Activated CD4-positive, alpha-beta memory T cell treated with anti-CD3 and anti-CD28 coated beads for 36 hours (primary cell): Measurements from ENCODE around the gene PMVK. TPM values are rescaled to one million over a fixed set of nuclear protein-coding genes. Genes with fewer than 3 reads are reported as not detected.

ENCODE experiments used
- CTCF ChIA-PET: fragments of 350-600 bp; sonication (Branson Sonifier 250); formaldehyde crosslinking; loops from one replicate; lab custom pipeline; 2021; ENCODE audit warnings: antibody characterized with exemption, inconsistent platforms; lab: Charles Lee
- POLR2A ChIA-PET: fragments of 350-600 bp; sonication (Branson Sonifier 250); formaldehyde crosslinking; loops from one replicate; lab custom pipeline; 2021; ENCODE audit warnings: antibody characterized with exemption; lab: Charles Lee
- DNase-seq: peaks from one replicate; pipeline ENCODE4 v3.0.0-alpha.2; 2020
- H3K27ac Mint-ChIP-seq: one replicate; pipeline ENCODE4 v1.8.0; 2021; ENCODE audit warnings: mixed read lengths
- H3K27me3 Mint-ChIP-seq: one replicate; pipeline ENCODE4 v1.8.0; 2021; ENCODE audit warnings: mixed read lengths
- H3K36me3 Mint-ChIP-seq: one replicate; pipeline ENCODE4 v1.8.0; 2021; ENCODE audit warnings: mixed read lengths
- H3K4me1 Mint-ChIP-seq: one replicate; pipeline ENCODE4 v1.8.0; 2021; ENCODE audit warnings: low read depth, mixed read lengths
- H3K4me3 Mint-ChIP-seq: one replicate; pipeline ENCODE4 v1.8.0; 2021; ENCODE audit warnings: mild to moderate bottlenecking, mixed read lengths
- H3K9me3 Mint-ChIP-seq: one replicate; pipeline ENCODE4 v1.8.0; 2021; ENCODE audit warnings: mixed read lengths
- intact Hi-C: fragments of 100-400 bp; cut with micrococcal nuclease; formaldehyde crosslinking; loops from one replicate; pipeline ENCODE4 v1.15.1; 2023
- total RNA-seq, 2 experiments: library from RNA; stranded (reverse); gene quantifications; one replicate each; pipeline ENCODE4 v1.2.3, GENCODE V29; 2021

PMVK gene
- total RNA-seq, 2 experiments from 2014 or later: 51.2 to 54.0 TPM

GRCh38 chr1:154937988-154938386, 1.5 kb upstream of the PMVK start:
- peak overlapping the region; percentile 96 for H3K27ac Mint-ChIP-seq
- H3K9me3 Mint-ChIP-seq: no peaks in the 10 kb centered on the region
- peak overlapping the region; percentile 90 for H3K4me3 Mint-ChIP-seq
- DNase-seq: peak; percentile 30
- peaks cover 5% of the 10 kb centered on the region for H3K36me3 Mint-ChIP-seq
- H3K4me1 Mint-ChIP-seq: peaks cover 68% of the 10 kb centered on the region
- ChIA-PET POLR2A (interaction anchor here (0.9 to 3.1 kb wide), 4 partner anchors 14 to 147 kb away, joined by 3 to 20 read pairs (median 10); partner anchors contain the start of gene PBXIP1), CTCF (interaction anchor here (0.7 to 3.5 kb wide), 13 partner anchors 10 to 190 kb away, joined by 3 to 17 read pairs (median 4); partner anchors contain the start of genes ADAM15 and PYGO2)
- intact Hi-C loops: loop anchor here (1.0 to 5.0 kb wide), 8 partner anchors 17 to 379 kb away; partner anchors contain the start of genes ADAR, CKS1B, EFNA4 and ZBTB7B
- H3K27me3 Mint-ChIP-seq: no peaks in the 10 kb centered on the region

GRCh38 chr1:154937085-154937987, 817 bp upstream of the PMVK start:
- no peaks in the 10 kb centered on the region for H3K9me3 Mint-ChIP-seq
- H3K4me1 Mint-ChIP-seq: peaks cover 62% of the 10 kb centered on the region

GRCh38 chr1:154935749-154936554, 567 bp downstream of the PMVK start:
- intact Hi-C loops: loop anchor here (2.0 to 5.0 kb wide), 4 partner anchors 126 to 327 kb away; partner anchors contain the start of genes ADAR and EFNA4
- DNase-seq: peak; percentile 54
- peaks cover 9% of the 10 kb centered on the region for H3K36me3 Mint-ChIP-seq
- no peaks in the 10 kb centered on the region for H3K9me3 Mint-ChIP-seq
- H3K4me3 Mint-ChIP-seq: peak overlapping the region; percentile 90
- ChIA-PET POLR2A (interaction anchor here (0.5 to 3.1 kb wide), 20 partner anchors 10 to 594 kb away, joined by 3 to 20 read pairs (median 4); partner anchors contain the start of genes ADAM15, CKS1B, EFNA4 and FLAD1), CTCF (interaction anchor here (0.6 to 3.5 kb wide), 27 partner anchors 8 to 375 kb away, joined by 3 to 17 read pairs (median 5); partner anchors contain the start of genes ADAM15, EFNA4, FLAD1 and PBXIP1)
- H3K27me3 Mint-ChIP-seq: no peaks in the 10 kb centered on the region
- peak overlapping the region; percentile 96 for H3K27ac Mint-ChIP-seq
- peaks cover 48% of the 10 kb centered on the region for H3K4me1 Mint-ChIP-seq

More at GRCh38 chr1:154937085-154937987, 817 bp upstream of the PMVK start:
- intact Hi-C loops: loop anchor here (1.0 to 5.0 kb wide), 8 partner anchors 18 to 378 kb away; partner anchors contain the start of genes ADAR, CKS1B, EFNA4 and ZBTB7B
- DNase-seq: peak; percentile 93
- POLR2A ChIA-PET: interaction anchor here (0.7 to 3.1 kb wide), 13 partner anchors 15 to 331 kb away, joined by 3 to 20 read pairs (median 5); partner anchors contain the start of genes CKS1B, EFNA4, FLAD1 and PBXIP1
- CTCF ChIA-PET: interaction anchor here (0.7 to 3.5 kb wide), 34 partner anchors 8 to 377 kb away, joined by 3 to 17 read pairs (median 4); partner anchors contain the start of genes ADAM15, EFNA4, FLAD1 and PBXIP1
- peak overlapping the region; percentile 90 for H3K4me3 Mint-ChIP-seq
- no peaks in the 10 kb centered on the region for H3K27me3 Mint-ChIP-seq
- H3K27ac Mint-ChIP-seq: peak overlapping the region; percentile 96
- peaks cover 5% of the 10 kb centered on the region for H3K36me3 Mint-ChIP-seq

GRCh38 chr1:154934358-154934948, 2.1 kb downstream of the PMVK start:
- H3K9me3 Mint-ChIP-seq: no peaks in the 10 kb centered on the region
- H3K27me3 Mint-ChIP-seq: no peaks in the 10 kb centered on the region
- peaks cover 17% of the 10 kb centered on the region for H3K36me3 Mint-ChIP-seq
- ChIA-PET POLR2A (no interaction called here), CTCF (no interaction called here)
- H3K27ac Mint-ChIP-seq: no peak overlapping the region
- intact Hi-C loops: no loop called here
- no peak overlapping the region for H3K4me3 Mint-ChIP-seq
- H3K4me1 Mint-ChIP-seq: peaks cover 37% of the 10 kb centered on the region
- DNase-seq: no peak

GRCh38 chr1:154931940-154932487, 4.5 kb downstream of the PMVK start:
- Mint-ChIP-seq H3K4me3 (no peak overlapping the region), H3K27ac (no peak overlapping the region), H3K9me3 (no peaks in the 10 kb centered on the region), H3K4me1 (peaks cover 18% of the 10 kb centered on the region), H3K36me3 (peaks cover 27% of the 10 kb centered on the region), H3K27me3 (no peaks in the 10 kb centered on the region)
- intact Hi-C loops: no loop called here
- DNase-seq: no peak
- CTCF ChIA-PET: interaction anchor here (1.3 kb wide), 1 partner anchor 12 kb away, joined by 3 read pairs; no protein-coding TSS in a partner anchor
- POLR2A ChIA-PET: no interaction called here

- Mint-ChIP-seq H3K36me3 (peaks cover 44% of the 10 kb centered on the region), H3K9me3 (no peaks in the 10 kb centered on the region), H3K27ac (no peak overlapping the region), H3K27me3 (no peaks in the 10 kb centered on the region), H3K4me3 (no peak overlapping the region), H3K4me1 (no peaks in the 10 kb centered on the region)
- no peak for DNase-seq
- intact Hi-C loops: no loop called here
- POLR2A ChIA-PET: no interaction called here
- CTCF ChIA-PET: interaction anchor here (0.6 to 1.1 kb wide), 3 partner anchors 10 to 432 kb away, joined by 3 to 4 read pairs (median 3); partner anchors contain the start of gene PMVK
Measured at GRCh38 chr1:154926201-154926600, 10.3 kb downstream of the PMVK start.

GRCh38 chr1:154925335-154926170, 11.0 kb downstream of the PMVK start:
- DNase-seq: no peak
- no peak overlapping the region for H3K27ac Mint-ChIP-seq
- ChIA-PET CTCF (interaction anchor here (1.0 to 1.1 kb wide), 2 partner anchors 11 to 256 kb away, joined by 3 to 4 read pairs; partner anchors contain the start of gene PMVK), POLR2A (no interaction called here)
- H3K27me3 Mint-ChIP-seq: no peaks in the 10 kb centered on the region
- no peaks in the 10 kb centered on the region for H3K9me3 Mint-ChIP-seq
- intact Hi-C loops: no loop called here
- H3K4me3 Mint-ChIP-seq: no peak overlapping the region
- H3K36me3 Mint-ChIP-seq: peaks cover 41% of the 10 kb centered on the region
- H3K4me1 Mint-ChIP-seq: no peaks in the 10 kb centered on the region

- H3K4me3 Mint-ChIP-seq: no peak overlapping the region
- no peak for DNase-seq
- POLR2A ChIA-PET: no interaction called here
- H3K27ac Mint-ChIP-seq: no peak overlapping the region
- H3K9me3 Mint-ChIP-seq: no peaks in the 10 kb centered on the region
- H3K27me3 Mint-ChIP-seq: no peaks in the 10 kb centered on the region
- H3K36me3 Mint-ChIP-seq: peaks cover 34% of the 10 kb centered on the region
- intact Hi-C loops: no loop called here
- CTCF ChIA-PET: no interaction called here
- no peaks in the 10 kb centered on the region for H3K4me1 Mint-ChIP-seq
Measured at GRCh38 chr1:154923695-154924094, 12.8 kb downstream of the PMVK start.

- Mint-ChIP-seq H3K27me3 (no peaks in the 10 kb centered on the region), H3K9me3 (peaks cover 5% of the 10 kb centered on the region), H3K4me3 (no peak overlapping the region), H3K36me3 (peaks cover 12% of the 10 kb centered on the region), H3K4me1 (peaks cover 2% of the 10 kb centered on the region), H3K27ac (no peak overlapping the region)
- POLR2A ChIA-PET: interaction anchor here (0.5 to 0.9 kb wide), 2 partner anchors 9 to 150 kb away, joined by 3 read pairs; no protein-coding TSS in a partner anchor
- DNase-seq: no peak
- intact Hi-C loops: no loop called here
- CTCF ChIA-PET: no interaction called here
Measured at GRCh38 chr1:154913273-154913672, 23.2 kb downstream of the PMVK start.

GRCh38 chr1:154912755-154913154, 23.8 kb downstream of the PMVK start:
- POLR2A ChIA-PET: interaction anchor here (0.5 to 0.9 kb wide), 2 partner anchors 9 to 150 kb away, joined by 3 read pairs; no protein-coding TSS in a partner anchor
- peaks cover 2% of the 10 kb centered on the region for H3K4me1 Mint-ChIP-seq
- peaks cover 12% of the 10 kb centered on the region for H3K36me3 Mint-ChIP-seq
- no peak overlapping the region for H3K4me3 Mint-ChIP-seq
- no peak overlapping the region for H3K27ac Mint-ChIP-seq
- peaks cover 5% of the 10 kb centered on the region for H3K9me3 Mint-ChIP-seq
- no peak for DNase-seq
- CTCF ChIA-PET: interaction anchor here (1.1 kb wide), 1 partner anchor 138 kb away, joined by 3 read pairs; the partner anchor contains the start of gene ADAM15
- intact Hi-C loops: no loop called here
- no peaks in the 10 kb centered on the region for H3K27me3 Mint-ChIP-seq
